ENCODE results near the gene ELP1. TPM values are rescaled to one million over a fixed set of nuclear protein-coding genes. Genes with fewer than 3 reads are reported as not detected.
"Not testable (repeated sequence)": the region's sequence is repeated elsewhere in the genome, so short reads cannot be mapped to it uniquely, and the experiment has no call there.

The ELP1 gene, protein sequence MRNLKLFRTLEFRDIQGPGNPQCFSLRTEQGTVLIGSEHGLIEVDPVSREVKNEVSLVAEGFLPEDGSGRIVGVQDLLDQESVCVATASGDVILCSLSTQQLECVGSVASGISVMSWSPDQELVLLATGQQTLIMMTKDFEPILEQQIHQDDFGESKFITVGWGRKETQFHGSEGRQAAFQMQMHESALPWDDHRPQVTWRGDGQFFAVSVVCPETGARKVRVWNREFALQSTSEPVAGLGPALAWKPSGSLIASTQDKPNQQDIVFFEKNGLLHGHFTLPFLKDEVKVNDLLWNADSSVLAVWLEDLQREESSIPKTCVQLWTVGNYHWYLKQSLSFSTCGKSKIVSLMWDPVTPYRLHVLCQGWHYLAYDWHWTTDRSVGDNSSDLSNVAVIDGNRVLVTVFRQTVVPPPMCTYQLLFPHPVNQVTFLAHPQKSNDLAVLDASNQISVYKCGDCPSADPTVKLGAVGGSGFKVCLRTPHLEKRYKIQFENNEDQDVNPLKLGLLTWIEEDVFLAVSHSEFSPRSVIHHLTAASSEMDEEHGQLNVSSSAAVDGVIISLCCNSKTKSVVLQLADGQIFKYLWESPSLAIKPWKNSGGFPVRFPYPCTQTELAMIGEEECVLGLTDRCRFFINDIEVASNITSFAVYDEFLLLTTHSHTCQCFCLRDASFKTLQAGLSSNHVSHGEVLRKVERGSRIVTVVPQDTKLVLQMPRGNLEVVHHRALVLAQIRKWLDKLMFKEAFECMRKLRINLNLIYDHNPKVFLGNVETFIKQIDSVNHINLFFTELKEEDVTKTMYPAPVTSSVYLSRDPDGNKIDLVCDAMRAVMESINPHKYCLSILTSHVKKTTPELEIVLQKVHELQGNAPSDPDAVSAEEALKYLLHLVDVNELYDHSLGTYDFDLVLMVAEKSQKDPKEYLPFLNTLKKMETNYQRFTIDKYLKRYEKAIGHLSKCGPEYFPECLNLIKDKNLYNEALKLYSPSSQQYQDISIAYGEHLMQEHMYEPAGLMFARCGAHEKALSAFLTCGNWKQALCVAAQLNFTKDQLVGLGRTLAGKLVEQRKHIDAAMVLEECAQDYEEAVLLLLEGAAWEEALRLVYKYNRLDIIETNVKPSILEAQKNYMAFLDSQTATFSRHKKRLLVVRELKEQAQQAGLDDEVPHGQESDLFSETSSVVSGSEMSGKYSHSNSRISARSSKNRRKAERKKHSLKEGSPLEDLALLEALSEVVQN (N-terminal part only)
- 18.4 and 19.0 TPM in 2 replicates for total RNA-seq (2014; rRNA removed; shearing (Covaris generic))

DNA sequence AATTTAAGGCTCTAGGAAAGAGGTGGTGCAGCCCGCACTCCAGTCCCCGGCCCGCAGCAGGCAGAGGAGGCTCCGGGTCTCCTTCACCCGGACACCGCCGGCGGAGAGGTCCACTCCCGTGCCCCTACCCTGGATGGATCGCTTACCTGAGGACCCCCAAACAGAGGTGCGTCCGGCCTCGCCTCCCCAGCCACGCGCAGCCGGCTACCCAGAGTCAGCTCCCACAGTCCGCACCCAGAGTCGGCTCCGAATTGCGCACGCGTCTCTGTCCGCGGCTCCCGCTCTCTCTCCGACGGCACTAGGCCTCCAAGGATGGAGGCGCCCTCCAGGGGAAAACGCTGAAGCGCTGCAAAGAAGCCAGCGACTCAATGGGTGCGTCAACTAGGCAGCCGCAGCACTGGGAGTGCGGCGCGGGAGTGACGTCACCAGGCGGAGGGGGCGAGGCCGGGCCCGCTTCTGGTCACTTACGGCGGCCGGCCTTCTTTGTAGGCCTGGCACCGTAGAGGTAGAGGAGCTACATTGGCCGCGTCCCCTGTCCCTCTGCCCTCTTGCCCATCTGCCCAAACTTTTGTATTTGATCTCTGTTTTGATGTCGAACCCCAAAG lies at the start of gene ELP1:
Gene ELP1, minus strand, starts transcription at position 407 of the 605 bp plus-strand sequence. CDS start 2,978 bp downstream, outside the sequence.
- DNase-seq (ENCODE audit: low spot score) = peak; percentile 92

DNA sequence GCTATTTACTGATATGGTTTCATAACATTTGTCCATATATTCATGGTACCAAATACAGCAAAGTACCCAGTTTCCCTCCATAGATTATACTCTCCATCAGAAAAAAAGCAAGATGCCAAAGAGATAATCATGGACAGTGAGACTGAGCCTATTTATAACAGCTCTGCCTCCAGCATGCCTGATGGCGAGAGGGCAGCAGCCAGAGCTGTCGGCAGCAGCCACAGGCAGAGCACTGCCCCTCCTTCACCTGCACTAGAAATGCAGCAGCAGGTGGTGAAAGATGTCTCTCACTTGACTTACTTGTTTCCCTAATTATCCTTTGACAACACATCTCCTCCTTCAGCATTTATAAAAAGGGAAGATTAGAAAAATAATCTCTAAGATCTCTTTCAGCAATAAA lies 47.0 kb upstream of the ELP1 start:
- no peak for DNase-seq (ENCODE audit: low spot score)

DNA sequence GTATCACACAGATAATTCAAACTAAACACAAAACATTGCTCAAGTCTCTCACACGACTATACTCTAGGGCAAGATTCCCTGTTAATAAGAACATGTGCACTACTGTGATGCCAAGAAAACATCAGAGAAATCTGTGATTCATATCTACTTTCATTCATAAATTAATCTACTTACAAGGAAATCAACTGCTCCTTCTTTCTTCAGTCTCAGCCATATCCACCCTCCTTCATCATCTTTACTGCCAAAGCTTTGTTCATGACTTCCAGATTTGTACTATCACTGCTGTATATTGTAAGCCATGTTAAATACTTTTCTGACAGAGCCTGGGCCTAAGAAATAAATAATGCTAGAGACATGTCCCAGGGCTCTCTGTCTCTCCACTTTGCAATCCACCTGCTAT lies 44.3 kb upstream of the ELP1 start:
- DNase-seq (ENCODE audit: low spot score) = no peak

DNA sequence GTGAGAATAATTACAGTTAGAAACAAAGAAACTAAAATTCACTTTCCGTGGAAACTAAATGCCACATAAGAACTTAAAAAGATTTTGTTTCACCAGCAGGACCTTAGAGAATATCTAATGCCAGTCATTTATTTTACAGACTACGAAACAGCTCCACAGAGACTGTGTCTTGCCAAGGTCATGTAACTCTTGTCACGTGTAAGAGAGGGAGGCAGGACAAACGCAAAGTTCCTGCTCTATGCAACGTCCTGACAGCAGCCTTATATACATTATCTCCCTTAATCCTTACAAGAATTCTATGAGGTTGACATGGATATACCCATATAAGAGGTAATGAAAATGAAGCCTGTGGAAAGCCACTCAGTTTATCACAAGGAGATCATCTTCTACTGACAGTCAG lies 40.0 kb upstream of the ELP1 start:
- DNase-seq (ENCODE audit: low spot score) = no peak

DNA sequence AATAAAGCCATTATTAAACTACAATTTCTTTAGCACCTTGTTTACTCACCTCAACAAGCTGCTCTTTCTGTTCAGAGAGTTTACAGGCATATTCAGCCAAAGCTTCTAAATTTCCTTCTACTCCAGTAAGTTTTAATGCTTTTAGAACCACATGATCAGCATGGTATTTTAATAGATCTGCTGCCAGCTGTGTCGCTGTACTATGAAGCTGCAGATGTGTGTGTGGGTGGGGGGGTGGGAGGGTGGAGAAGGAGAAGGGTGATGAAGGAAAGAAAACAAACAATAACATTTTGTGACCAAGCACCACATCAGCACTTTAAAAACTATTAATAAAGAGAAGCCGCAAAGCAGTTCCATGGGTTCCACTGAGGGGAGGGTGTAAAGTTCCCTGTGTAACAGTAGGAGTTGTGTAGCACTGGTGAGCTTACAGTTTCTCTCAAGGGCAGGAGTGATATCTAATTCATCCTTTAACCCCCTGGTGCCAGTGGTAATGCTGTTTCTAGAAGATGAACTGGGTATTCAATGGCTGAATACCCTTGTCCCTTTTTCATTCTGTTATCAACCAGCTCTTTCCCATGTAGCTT lies 38.8 kb upstream of the ELP1 start:
- DNase-seq (ENCODE audit: low spot score) = no peak

DNA sequence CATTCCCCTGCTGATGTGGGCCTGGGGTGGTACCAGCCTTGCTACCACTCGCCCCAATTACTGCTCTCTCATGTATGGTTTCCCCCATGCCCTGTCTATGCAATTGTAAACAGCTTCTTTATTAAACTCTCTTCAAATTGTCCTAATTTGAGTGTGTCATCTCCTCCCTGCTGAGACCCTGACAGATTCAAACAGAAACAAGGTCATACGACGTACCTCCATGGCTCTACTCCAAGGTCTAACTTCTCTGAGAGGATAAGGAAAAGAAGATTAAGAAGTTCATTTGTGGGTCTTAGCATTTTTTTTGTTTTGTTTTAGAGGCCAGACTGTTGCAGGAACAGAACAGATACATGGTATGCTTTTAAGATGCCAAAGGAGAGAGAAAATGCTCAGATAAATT lies 38.3 kb upstream of the ELP1 start:
- no peak for DNase-seq (ENCODE audit: low spot score)

DNA sequence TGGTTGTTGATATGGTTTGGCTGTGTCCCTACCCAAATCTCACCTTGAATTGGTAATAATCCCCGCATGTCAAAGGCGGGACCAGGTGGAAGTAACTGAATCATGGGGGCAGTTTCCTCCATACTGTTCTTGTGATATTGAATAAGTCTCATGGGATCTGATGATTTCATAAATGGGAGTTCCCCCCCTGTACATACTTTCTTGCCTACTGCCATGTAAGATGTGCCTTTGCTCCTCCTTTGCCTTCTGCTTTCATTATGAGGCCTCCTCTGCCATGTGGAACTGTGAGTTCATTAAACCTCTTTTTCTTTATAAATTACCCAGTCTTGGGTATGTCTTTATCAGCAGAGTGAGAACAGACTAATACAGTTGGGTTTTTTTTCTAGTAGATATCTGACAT lies 37.5 kb upstream of the ELP1 start:
- DNase-seq (ENCODE audit: low spot score) = not testable (repeated sequence)

DNA sequence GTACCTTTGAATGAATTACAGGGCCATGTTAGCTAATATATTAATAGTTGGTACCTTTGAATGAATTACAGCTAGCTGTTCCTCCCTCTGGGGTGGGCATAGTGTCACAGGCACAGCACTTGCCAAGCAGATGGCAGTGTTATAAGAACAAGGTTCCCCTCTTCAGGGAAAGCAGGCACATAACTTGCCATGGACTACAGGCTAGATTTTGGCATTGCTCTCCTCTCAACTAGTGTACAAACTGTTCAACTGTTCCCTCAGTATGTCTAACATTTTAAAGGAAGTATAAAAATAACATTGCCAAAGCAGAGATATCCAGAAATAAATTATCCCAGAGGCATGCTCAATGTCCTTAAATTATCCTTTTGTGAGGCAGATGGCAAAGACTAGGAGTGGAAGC lies 34.0 kb upstream of the ELP1 start:
- no peak for DNase-seq (ENCODE audit: low spot score)

DNA sequence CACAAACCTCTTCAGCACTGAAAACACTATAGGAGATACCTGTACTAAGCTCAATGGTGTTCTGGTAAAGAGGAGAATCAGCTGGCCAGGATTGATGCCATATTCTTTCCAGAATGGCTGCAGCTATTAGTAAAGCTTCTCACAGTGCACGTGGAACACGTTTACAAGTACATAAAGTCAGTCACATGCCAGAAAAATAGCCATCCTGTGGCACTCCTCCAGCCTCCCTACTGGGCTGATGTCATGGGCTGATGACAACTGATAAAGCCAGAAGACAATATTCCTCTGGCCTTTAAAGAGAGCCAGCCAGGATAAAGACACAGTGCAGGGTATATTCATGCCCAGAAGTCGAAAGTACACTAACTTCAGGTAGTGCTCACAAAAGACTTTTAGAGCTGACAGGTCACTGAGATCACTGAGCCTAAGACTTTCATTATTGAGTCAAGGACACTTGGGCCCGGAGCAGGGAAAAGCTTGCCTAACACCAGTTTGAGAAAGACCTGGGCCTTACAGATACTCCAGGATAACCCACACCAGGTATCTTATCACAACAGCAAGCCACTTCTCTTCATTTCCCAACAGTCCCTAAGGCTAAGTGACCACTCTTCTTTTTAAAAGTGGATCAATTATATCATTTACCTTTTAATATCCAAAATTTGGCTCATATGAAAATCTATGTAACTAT lies 29.7 kb upstream of the ELP1 start:
- DNase-seq (ENCODE audit: low spot score) = no peak

DNA sequence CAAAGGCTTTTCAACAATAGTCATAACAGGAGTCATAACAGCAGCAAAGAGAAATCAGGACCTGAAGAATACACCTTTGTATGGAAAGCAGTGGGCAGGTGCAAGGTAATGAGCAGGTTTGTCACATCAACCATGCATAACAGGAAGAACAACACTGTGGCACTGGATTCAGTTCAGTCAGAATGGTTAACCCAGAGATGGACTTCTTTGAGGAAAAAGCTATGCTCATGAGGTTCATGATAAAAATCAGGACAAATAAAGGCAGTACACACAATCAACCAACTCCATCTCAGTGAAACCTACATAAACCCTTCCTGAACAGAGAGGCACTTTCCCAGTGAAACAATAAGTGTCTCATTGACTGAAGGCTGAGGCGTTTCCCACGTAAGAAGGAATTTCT lies 27.2 kb upstream of the ELP1 start:
- DNase-seq (ENCODE audit: low spot score) = no peak

DNA sequence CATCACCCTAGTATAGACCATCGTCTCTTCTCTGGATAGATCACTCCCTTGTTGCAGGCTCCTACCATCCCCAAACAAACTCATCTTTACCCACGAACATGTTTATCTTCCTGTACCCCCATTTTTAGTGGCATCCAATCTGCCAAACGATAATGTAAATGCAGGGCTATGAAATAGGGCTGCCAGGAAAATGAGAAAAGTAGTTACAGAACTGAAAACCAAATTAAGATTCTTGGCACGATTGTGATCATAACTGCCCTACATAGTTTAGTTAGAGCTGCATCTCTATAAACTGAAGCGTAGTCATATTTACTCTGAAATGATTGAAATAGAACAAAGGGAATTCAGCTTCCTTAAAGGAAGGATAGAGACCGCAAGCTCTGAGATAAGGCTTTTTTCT lies 26.4 kb upstream of the ELP1 start:
- no peak for DNase-seq (ENCODE audit: low spot score)

DNA sequence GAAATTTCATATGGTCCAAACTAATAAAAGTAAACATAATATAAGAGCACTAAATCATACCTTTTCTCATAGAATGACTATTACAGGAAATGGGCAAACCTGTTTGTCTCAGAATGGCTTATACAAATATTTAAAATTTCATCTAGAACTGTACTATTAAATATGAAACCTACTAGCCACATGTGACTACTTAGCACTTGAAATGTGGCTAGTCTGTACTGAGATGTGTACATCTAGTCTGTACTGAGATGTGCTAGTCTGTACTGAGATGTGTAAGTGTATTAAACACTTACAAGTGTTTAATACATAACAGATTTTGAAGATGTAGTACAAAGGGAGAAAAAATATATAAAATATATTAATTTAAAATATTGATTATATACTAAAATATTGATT lies 22.7 kb upstream of the ELP1 start:
- no peak for DNase-seq (ENCODE audit: low spot score)

DNA sequence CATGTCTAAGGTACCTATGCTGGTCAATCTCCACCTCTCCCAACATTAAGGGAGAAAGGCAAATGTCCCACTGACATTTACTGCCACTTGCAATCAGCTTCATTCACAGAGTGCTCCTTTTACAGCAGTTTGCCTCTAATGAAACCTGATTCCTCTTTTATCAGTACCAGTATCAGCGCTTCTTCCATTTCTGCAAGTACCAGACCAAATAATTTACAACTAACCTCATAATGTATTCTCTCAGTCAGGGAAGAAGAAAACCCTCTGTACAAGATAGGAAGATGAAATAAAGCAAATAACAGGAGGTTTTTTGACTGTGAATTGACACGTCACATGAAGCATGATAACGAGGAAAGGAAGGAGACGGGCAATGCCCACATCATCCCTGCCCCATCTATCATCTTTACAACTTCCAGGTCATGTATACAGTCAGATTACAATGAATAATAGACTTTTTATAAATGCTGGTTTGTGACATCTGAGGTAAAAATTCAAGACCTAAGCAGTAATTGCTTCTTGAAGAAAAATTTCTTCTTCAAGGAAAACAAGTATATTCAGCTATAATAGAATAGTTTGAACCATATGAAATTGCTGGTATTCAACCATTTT lies 22.2 kb upstream of the ELP1 start:
- no peak for DNase-seq (ENCODE audit: low spot score)

DNA sequence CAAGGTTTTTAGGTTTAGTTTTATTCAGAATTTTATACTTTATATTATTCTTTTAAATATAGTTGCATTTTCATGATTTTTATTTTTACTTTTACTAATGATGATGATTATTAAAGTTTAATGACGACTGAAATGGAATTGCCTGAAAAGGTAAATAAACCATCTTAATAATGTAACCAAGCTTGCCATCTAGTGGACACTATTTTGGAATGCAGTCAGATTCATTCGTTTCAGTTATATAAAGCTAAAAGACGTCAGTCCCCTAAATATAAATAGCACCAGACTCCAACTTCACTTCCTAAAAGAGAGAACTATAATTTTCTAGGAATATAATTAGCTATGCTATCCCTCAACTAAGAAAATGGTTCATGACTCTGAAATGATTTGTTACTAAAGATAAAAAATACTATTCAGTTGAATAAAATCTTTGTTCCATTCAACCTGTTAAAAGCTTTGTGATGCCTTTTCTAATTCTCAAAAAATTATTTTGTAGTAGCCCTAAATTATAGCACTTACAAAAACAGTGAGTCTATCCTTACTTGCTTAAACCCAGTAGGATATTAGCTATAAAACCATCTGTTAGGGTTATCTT lies 20.2 kb upstream of the ELP1 start:
- DNase-seq (ENCODE audit: low spot score) = peak; percentile 30

DNA sequence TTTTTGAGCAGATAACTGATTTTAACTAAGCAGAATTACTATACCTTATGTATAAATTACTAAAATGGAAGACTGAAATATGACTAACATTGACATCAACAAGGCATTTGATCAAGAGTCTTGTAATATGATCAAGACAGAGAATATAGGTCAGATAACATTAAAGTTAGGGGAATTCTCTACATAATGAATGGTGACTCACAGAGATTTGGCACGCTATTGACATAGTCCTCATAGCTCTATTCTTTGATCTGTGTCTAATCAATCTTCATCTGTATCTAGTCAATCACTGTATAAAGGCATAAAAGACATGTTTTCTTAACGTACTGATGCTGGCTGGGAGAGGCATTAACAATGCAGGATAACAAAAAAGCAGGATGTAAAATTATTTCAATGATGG lies 17.7 kb upstream of the ELP1 start:
- no peak for DNase-seq (ENCODE audit: low spot score)

DNA sequence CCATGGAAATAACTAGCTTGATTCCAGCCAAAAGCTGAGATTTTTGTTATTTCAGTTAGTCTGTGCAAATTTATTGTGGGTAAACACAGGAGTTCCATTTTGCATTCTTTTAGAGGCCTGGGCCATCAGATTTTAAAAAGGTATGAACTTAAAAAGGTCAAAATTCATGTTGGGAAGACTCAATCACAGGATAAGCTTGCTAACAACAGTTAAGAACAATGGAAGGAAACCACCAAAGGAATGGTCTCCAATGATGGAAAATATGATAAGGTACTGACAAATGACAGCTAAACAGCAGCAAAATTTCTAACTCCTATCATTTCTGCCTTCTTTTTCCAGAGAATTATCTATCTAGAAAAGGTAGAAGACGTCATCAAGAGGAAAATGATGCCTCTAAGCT lies 16.2 kb upstream of the ELP1 start:
- no peak for DNase-seq (ENCODE audit: low spot score)

DNA sequence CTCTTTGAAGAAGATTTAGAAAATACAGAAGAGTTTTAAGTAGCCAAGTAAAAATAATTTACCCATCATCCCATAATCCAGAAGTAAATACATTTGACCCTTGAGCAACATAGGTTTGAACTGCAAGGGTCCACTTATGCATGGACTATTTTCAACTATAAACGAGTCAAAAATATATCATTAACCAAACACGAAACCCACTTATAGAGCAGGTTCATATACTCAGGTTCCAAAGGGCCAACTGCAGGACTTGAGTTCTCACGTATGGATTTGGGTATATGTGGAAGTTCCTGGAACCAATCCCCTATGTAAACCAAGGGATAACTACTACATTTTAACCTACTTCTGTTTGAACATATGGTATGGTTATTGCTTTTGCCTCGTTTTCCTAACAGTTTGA lies 6.1 kb upstream of the ELP1 start:
- no peak for DNase-seq (ENCODE audit: low spot score)

DNA sequence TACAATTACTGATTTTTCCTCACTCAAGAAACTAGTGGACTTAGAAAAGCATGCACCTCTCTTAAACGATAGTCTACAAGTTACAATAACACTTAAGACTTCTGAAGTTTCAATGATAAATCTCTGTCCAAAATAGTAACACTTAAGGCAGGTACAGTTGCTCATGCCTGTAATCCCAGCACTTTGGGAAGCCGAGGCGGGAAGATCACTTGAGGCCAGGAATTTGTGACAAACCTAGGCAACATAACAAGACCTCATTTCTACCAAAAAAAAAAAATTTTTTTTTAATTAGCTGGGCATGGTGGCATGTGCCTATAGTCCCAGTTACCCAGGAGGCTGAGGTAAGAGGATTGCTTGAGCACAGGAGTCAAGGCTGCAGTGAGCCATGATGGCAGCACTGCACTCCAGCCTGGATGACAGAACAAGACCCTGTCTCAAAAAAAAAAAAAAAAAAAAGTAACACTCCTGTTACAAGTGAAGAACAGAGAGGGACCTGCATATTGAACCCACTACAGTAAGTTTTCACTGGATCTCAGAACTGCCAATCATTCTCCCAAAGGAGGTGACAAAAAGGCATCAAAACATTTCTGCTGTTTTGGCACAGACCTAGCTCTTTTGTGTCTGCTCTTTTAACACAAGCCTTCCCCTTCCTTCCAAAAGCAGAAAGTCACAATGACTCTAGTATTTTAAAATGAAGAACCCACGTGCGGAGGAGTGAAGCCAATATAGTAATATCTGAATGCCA lies 3.8 kb upstream of the ELP1 start:
- DNase-seq (ENCODE audit: low spot score) = no peak

DNA sequence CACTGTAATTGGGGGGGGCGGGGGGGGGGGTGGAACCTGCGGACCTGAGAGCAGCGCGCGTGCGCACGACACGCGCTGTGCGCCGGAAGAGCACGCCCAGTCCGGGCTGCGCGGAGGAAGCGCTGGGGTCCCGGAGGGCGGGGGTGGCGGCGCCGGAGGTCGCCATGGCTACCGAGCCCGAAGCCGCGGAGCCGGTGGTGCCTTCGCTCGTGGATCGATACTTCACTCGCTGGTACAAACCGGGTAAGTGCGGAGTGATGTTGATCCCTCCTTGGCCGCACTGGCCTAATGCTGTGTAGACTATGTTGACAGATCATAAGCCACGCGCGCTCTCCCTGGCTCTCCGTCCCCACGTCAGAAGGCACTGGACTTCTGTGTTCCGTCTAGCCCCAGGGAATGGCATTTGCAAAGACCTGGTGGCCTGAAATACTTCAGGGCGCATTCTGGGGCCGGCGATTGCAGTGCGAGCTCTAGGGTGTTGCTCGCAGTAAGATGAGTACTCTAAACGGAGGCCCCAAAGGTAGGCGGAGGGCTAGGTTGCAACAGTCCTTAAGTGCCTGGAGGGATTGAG lies 484 bp upstream of the ELP1 start, which contains the start of gene ABITRAM:
Gene ABITRAM, plus strand, starts transcription at position 78 of the 571 bp plus-strand sequence. Its CDS starts 87 bp downstream, at position 165.
- DNase-seq (ENCODE audit: low spot score) = peak; percentile 70
